Endometrial microvascular endothelial cells (primary cell): ENCODE data around the gene MPP3. TPM values are rescaled to one million over a fixed set of nuclear protein-coding genes. Genes with fewer than 3 reads are reported as not detected.

Experiments
- in situ Hi-C: cut with HindIII; loops from 2 replicates; pipeline ENCODE4 v1.10.0; 2017; ENCODE audit warnings: low sequenced_read_pairs, low pct_unique_long_range_greater_than_20kb; ENCODE audit errors: inconsistent ontology term
- total RNA-seq: library from RNA; depleted of rRNA; stranded (reverse); fragments of >200 nt; gene quantifications from one replicate; pipeline ENCODE4 v1.2.3, GENCODE V29; 2015; ENCODE audit errors: inconsistent ontology term

MPP3 gene
- total RNA-seq, 1 donor from 2014 or later = 4.5 TPM

DNA sequence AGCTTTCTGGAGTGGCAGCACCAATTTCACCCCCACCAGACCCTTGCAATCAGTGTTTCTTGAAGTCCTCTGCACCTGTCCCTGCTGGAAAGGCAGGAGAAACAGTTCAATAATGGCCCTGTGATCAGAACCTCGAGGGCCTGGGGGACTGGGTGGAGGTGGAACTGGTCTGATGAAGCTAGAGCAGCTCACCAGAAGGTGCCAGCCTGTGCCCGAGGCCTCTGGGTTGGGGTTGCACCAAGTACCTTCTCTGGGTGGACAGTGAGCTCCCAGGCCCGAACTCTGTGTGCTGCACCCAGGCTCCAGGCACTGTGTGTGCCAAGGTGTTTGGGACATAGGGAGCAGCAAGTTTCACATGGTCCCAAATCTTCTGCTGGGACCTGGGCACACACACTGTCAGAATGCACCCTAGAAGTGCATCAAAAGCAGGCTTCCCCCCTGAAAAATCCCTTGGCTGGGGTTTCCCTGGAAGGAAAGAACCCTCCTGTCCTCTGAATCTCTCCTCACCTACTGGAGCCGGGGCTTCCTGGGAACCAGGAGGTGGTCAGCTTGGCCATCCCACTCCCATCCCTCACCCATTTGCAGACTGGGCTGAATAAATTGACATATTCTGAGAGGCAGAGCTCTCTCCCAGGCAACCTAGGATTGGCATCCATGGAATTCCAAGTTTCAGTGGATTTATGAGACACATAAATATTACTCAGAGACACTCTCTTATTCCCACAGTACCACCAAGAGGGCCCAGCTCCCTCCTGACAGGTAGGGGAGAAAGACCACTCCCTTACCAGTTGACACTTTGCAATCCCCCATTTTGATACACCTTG, 31.4 kb upstream of the MPP3 start:
- in situ Hi-C loops = no loop called here

DNA sequence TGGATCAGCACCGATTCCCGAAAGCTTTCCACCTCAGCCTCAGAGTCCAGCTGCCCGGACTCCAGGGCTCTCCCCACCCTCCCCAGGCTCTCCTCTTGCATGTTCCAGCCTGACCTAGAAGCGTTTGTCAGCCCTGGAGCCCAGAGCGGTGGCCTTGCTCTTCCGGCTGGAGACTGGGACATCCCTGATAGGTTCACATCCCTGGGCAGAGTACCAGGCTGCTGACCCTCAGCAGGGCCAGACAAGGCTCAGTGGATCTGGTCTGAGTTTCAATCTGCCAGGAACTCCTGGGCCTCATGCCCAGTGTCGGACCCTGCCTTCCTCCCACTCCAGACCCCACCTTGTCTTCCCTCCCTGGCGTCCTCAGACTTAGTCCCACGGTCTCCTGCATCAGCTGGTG, 29.0 kb upstream of the MPP3 start:
- in situ Hi-C loops = no loop called here

DNA sequence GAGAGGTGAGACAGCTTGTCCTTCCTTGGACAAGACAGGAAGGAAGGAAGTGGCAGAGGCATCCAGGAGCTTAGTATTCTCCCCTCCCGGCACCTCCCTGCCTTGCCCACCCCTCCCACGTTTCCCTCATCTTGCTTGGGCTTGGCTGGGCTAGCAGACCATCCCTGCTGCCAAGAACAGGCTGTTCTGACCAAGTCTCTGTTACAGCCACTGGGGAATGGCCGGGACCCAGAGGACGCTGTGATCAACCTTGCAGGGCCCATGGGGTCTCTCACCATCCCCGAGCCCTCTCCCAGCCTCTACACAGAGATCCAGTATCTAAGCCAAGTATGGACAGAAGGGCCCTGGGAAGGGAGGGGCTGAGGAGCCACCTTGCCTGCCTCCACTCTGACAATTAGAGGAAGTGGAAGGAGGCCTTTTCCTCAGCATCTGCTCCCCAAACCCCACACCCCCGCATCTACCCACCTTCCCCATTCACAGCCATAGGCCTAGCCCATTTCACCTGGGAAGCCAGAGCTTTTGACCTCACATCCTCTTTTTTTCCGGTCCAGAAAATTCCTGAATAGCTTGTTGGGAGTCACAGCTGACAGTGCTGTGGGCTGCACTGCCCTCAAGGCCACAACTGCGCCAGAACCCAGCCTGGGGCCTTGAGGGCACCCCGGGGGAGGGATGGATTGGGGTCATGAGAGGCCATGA, 28.1 kb upstream of the MPP3 start:
- in situ Hi-C loops = no loop called here

DNA sequence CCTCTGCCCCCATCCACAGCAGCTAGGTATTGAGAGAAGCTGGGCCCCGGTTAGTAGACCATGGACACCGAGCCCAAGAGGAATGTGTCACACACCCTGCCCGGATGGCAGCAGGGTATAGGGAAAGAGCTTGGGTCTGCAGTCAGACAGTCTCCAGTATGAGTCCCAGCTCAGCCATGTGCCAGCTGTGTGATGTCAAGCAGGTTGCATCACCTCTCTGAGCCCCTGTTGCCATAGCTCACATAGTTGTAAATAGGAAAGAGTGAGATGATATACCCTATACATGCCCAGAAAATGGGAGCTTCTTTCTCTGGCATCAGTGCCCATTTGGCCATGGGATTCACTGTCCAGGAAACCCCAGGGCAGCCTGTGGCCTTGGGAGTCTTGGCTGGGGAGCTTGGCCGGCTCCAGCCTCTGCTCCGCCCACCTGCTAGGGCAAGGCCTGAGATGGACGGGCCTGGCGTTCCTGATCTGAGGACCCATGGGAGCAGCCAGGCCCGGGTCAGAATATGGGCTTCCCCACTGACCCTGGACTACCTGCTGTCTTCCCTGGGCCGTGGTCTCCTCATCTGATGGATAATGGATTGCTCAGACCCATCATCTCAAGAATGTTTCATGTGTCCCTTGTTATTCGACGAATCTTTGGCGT, 27.3 kb upstream of the MPP3 start:
- in situ Hi-C loops = no loop called here

DNA sequence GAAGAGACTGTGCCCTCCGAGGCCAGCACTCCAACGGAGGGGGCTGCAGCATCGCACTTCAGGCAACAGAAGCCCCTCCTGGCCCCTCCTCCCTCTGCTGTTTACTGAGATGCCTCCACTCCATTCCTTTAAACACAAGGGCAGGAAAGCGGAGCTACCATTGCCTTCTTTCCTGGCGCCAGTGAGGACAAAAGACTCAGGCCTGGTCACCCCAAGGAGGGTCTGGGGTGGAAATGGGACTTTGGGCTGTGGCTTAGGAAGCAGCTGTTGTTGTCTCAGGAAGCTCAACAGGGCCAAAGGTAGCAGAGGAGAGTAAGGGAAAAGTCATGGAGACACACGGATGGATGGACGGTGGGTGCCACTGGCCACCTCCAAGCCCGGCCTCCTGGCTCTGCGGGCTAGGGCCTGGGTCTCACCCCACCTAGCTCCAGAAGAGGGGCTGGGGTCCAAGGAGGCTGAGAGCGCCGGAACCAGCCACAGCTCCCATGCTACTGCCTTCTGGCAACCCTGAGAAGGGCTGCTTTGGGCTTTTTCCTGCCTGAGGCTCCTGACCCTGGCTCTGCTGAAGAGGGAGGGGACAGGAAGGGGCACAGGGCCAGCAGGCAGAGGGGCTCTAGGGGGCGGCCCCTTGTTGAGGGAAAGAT, 25.1 kb upstream of the MPP3 start:
- in situ Hi-C loops = no loop called here

DNA sequence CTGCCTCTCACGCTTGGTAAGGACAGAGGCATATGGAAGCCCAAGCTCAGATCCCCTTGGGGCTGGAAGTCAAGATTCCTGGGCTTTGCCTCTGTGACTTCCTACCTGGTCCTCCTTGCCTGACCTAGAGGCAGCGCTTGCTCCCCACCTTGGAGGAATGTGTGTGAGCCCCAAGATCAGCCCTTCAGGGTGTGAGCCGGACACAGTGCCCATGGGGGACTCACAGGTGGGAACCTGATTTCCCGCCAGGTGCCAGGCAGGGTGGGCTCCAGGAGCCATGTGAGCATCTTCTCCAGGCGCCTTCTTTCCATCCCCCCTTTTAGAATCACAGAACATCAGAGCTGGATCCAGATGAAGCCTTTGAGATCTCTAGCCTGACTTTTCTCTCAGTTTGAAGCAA, 24.2 kb upstream of the MPP3 start:
- in situ Hi-C loops = no loop called here

DNA sequence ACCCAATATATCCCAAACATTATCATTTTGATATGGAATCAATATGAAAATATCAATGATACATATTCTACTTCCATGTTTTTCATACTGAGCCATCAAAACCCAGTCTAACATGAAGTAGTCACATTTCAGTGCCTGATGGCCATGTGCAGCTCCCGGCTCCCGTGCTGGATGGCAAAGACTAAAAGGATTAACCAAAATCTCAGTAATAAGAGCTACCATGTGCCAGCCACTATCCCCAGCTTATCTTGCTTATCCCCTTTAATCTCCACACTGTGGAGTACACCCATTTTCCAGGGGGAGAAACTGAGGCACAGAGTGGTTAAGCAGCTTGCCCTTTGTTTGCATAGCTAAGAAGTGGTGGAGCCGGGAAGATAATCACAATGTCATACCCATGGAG, 23.2 kb upstream of the MPP3 start:
- in situ Hi-C loops = no loop called here

DNA sequence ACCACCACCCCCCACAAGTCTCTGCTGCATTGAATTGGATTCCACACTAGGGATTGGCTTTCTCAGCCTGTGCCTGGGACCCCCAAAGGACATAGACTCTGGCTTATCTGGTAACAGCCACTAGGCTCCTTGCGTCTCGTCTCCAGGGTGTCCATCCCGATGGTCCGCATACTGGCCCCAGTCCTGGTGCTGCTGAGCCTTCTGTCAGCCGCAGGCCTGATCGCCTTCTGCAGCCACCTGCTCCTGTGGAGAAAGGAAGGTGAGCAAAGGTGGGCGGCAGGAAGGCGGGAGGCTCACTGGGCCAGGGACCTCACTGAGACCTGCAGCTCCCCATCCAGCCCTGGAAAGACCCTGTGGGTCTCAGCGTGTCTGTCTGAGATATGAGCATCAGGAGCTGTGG, 22.1 kb upstream of the MPP3 start:
- in situ Hi-C loops = no loop called here

DNA sequence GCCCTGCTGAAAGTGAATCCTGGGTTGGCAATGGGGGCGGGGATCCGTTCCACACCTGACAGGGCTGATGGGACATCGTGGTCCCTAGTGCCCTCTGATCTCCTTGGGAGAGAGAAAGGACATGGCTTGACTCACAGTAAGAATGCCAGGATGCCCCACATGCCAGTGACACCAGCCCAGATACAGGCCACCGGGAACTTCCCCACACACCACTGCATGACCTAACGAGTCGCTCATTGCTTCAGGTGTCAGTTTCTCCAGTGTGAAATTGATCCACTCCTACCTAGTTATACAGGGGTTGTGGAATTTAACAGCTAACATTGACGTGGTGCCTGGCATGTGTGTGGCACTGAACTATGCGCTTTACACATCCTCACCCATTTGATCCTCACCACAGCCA, 21.6 kb upstream of the MPP3 start:
- in situ Hi-C loops = no loop called here

DNA sequence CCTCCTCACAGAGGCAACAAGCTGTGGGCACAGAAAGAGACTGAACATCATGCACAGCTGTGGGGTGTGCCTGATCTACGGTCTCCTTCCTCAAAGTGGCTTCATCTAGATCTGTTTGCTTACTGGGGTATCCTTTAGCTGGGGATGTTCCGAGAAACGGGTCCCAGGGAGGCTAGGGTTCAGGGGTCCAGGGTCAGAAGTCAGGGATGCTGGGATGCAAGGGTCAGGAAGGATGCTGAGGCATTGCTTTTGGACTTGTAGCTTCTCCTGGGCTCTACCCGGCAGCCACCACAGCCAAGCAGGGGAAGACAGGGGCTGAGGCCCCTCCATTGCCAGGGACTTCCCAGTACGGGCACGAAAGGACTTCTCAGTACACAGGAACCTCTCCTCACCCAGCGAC, 20.6 kb upstream of the MPP3 start:
- in situ Hi-C loops = no loop called here

DNA sequence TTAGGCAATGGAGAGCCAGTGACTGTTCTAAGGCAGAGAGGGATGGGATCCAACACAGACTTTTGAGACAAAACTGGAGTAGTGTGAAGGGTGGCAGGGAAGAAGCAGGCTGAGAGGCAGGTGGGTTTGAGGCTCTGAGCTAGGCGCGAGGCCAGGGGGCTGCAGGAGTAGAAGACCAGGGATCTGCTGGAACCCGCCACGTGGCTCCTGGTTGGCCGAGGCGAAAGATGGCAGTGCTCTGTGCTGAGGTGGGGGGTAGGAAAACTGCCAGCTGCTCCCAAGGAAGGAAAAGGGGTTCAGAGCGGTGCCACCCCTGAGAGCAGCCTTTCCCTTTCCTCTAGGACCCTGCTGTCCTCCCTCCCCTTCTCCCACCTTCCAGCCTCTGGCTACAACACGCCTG, 19.6 kb upstream of the MPP3 start:
- in situ Hi-C loops = no loop called here

DNA sequence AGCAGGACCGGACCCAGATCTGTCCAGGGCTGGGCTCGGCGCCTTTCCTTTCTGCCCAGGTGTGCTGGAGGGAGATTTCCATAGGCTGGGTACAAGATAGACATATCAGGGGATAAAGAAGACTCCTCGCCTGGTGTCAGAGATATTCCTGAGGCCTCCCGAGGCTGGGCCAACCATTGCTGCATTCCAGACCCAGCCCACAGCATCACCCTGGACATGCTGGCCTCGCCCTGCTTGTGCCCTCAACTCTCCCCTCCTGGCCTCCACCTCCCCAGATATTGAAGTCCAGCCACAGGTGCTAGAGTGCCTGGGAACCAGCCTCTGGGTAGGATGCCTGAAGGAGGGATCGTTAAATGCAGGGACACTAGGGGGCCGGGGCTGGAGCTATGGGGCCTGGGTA, 16.2 kb upstream of the MPP3 start:
- in situ Hi-C loops = no loop called here

DNA sequence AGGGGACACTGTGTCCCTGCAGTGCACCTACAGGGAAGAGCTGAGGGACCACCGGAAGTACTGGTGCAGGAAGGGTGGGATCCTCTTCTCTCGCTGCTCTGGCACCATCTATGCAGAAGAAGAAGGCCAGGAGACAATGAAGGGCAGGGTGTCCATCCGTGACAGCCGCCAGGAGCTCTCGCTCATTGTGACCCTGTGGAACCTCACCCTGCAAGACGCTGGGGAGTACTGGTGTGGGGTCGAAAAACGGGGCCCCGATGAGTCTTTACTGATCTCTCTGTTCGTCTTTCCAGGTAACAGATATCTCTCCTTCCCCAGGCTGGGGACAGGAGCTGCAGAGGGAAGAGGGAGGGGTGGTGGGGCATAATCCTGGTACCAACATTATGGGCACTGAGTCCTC, 15.7 kb upstream of the MPP3 start:
- in situ Hi-C loops = no loop called here

DNA sequence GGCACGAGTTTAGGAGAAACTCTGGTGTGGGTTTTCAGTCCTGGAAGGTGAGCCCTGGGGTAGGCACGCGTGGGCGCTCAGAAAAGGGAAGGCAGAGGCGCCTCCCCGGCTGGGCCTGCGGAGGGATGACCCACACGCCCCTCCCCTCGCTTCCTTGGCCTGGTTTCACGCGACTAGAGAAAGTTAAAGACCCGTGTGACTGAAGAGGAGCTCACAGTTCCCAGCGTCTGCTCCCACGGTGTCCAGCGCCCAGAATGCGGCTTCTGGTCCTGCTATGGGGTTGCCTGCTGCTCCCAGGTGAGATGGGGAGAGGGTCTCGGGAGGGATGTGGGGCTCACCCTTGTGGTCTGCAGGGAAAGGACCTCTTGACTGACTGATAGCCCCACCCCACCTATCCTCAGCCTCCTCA, 14.0 kb upstream of the MPP3 start, which contains the start of gene CD300LG:
Gene CD300LG (plus strand): TSS at position 214 of the 409 bp plus-strand sequence. CDS start 41 bp downstream, at position 255.
- in situ Hi-C loops = no loop called here

DNA sequence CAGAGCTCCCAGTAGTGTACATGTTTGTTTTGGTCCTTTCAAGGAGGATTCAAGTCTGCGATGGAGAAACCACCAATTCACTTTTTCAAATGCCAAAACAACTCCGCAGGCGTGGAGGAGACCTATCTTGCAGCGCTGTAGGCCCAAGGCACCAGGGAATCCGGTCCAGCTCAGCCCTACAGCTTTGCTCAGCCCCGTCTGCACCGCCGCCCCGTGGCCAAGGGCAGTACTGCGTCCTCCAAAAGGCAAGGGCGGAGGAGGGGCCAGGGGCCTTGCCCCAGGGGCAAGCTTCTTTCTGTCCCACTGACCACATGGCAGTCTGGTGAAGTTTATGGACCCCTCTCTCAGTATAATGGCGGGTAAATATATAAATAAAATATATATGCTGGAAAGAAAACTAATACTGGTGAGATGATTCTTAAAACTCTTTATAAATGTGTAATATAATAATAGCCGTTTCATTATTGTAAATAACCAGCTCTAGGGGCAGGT, 13.3 kb upstream of the MPP3 start:
- in situ Hi-C loops = no loop called here

DNA sequence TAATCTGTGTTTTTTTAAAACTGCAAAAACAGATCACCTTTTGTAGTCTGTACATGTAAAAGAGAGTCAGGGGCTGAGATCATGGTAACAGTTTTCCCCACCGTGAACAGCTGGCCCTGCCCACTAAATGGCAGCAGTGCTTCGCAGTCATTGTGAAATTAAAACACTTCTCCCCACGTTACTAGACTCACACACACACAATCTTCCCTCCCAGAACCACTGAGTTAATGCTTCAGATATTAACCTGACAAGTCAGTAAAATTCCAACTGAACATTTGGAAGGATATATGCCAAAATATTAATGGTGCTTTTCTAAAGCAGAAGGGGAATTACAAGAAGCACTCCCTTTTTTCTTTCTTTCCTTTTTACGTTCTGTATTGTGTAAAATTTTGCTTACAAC, 12.8 kb upstream of the MPP3 start:
- in situ Hi-C loops = no loop called here

DNA sequence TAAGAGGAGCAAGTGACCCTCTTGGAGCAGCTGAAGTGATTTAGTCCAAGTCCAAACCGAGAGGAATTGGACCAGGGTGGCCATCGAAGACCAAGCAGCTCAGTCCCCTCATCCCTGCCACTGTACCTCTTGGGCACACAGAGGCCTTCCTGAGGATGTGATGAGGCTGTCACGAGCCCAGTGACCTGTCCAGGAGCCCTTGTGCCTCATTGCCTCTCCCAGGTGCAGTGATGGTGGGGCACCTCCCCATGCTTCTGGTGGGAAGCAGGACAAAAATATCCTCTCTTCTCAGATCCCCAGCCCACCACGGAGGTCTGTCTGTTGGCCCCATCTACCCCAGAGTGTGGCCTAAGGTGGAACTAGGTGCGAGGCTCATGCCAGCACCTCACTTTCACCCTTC, 11.3 kb upstream of the MPP3 start:
- in situ Hi-C loops = no loop called here

DNA sequence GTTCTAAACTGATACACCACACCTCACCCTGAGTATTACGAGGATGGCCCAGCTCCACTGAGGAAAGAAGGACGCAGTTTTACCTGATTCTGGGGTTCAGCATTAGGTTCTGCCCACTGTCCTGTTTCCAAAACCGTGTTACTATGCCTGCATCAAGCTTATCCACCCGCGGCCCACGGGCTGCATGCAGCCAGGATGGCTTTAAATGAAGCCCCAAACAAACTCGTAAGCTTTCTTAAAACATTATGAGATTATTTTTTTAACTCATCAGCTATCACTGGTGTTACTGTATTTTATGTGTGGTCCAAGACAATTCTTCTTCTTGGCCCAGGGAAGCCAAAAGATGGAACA, 10.0 kb upstream of the MPP3 start:
- in situ Hi-C loops = no loop called here
